ENCODE results near the gene CDKN2C. TPM values are rescaled to one million over a fixed set of nuclear protein-coding genes. Genes with fewer than 3 reads are reported as not detected.

The CDKN2C gene
- total and polyA plus RNA-seq, 10 of the 15 experiments (the other 5 are each of a cell fraction or from before 2014, with no cell fraction given), result 3.3 to 11.7 (median 6.0) TPM

- TF ChIP-seq E2F8 (IDR thresholded peaks at IDR 0.05; ENCODE audit: low read depth, partially characterized antibody), result no peak
- TF ChIP-seq ESRRA (IDR thresholded peaks at IDR 0.05; ENCODE audit: low read length), result no peak
- peak; percentile 67; the same call in 1 of the 2 replicates for TF ChIP-seq E2F4 (IDR thresholded peaks at IDR 0.05; ENCODE audit: low read depth, low read length)
- TF ChIP-seq MYC (IDR thresholded peaks at IDR 0.05; ENCODE audit: insufficient read depth, insufficient read length, insufficient replicate concordance, low read length, severe bottlenecking), result peak; percentile 31
- TF ChIP-seq TCF7 (IDR thresholded peaks at IDR 0.05; ENCODE audit: borderline replicate concordance), result no peak
- no peak for TF ChIP-seq RELA (IDR thresholded peaks at IDR 0.05; ENCODE audit: borderline replicate concordance, partially characterized antibody)
- TF ChIP-seq TCF3 (IDR thresholded peaks at IDR 0.05; ENCODE audit: borderline replicate concordance, insufficient read depth, low read depth, low read length), result 0 out of 2 replicates have a peak, but pooled peaks have one; percentile 39
- TF ChIP-seq BMI1 (IDR thresholded peaks at IDR 0.05; ENCODE audit: borderline replicate concordance), result no peak
- no peak; the same call in 1 of the 2 replicates for TF ChIP-seq SIN3A (IDR thresholded peaks at IDR 0.05; ENCODE audit: low read depth, low read length)
- TF ChIP-seq GABPA (IDR thresholded peaks at IDR 0.05; ENCODE audit: low read depth), result no peak
- TF ChIP-seq BACH1 (IDR thresholded peaks at IDR 0.05; ENCODE audit: borderline replicate concordance), result 0 out of 2 replicates have a peak, but pooled peaks have one; percentile 20
- 0 out of 2 replicates have a peak, but pooled peaks have one; percentile 34 for TF ChIP-seq TARDBP (IDR thresholded peaks at IDR 0.05; ENCODE audit: borderline replicate concordance)
- no peak for TF ChIP-seq PKNOX1 (IDR thresholded peaks at IDR 0.05)
- no peak for TF ChIP-seq JUND (IDR thresholded peaks at IDR 0.05; ENCODE audit: low read depth, low read length)
- TF ChIP-seq TAF1 (IDR thresholded peaks at IDR 0.05; ENCODE audit: borderline replicate concordance, low read depth, low read length), result peak; percentile 32; the same call in 1 of the 2 replicates
- TF ChIP-seq ASH2L (IDR thresholded peaks at IDR 0.05; ENCODE audit: borderline replicate concordance, low read depth), result no peak; the same call in 1 of the 2 replicates
- no peak for TF ChIP-seq CBX3 (IDR thresholded peaks at IDR 0.05; ENCODE audit: borderline replicate concordance, low read depth)
- no peak for TF ChIP-seq BRCA1 (IDR thresholded peaks at IDR 0.05; ENCODE audit: low read depth, low read length)
- TF ChIP-seq MTA3 (IDR thresholded peaks at IDR 0.05; ENCODE audit: borderline replicate concordance, low read length), result no peak
- TF ChIP-seq HCFC1 (IDR thresholded peaks at IDR 0.05; ENCODE audit: low read length), result no peak
- no peak for TF ChIP-seq ZNF24 (IDR thresholded peaks at IDR 0.05)
- TF ChIP-seq IKZF2 (IDR thresholded peaks at IDR 0.05), result no peak
- no peak for TF ChIP-seq EZH2 (IDR thresholded peaks at IDR 0.05; ENCODE audit: borderline replicate concordance, control insufficient read depth, low read depth, low read length)
- TF ChIP-seq USF2 (IDR thresholded peaks at IDR 0.05; ENCODE audit: borderline replicate concordance, low read depth, low read length), result no peak
- TF ChIP-seq NRF1 (conservative IDR thresholded peaks at IDR 0.05; ENCODE audit: low read depth, low read length), result no peak
- TF ChIP-seq RFX5 (IDR thresholded peaks at IDR 0.05; ENCODE audit: low read depth, low read length), result no peak
- no peak for TF ChIP-seq SMARCA5 (IDR thresholded peaks at IDR 0.05)
These were observed 1.8 kb upstream of the CDKN2C start (continued) for GRCh38 chr1:50968158-50968820.
